ENCODE results near the gene JUND. TPM values are rescaled to one million over a fixed set of nuclear protein-coding genes. Genes with fewer than 3 reads are reported as not detected.

JUND gene
- total RNA-seq, 1 experiment from 2014 or later: 221 TPM

DNA sequence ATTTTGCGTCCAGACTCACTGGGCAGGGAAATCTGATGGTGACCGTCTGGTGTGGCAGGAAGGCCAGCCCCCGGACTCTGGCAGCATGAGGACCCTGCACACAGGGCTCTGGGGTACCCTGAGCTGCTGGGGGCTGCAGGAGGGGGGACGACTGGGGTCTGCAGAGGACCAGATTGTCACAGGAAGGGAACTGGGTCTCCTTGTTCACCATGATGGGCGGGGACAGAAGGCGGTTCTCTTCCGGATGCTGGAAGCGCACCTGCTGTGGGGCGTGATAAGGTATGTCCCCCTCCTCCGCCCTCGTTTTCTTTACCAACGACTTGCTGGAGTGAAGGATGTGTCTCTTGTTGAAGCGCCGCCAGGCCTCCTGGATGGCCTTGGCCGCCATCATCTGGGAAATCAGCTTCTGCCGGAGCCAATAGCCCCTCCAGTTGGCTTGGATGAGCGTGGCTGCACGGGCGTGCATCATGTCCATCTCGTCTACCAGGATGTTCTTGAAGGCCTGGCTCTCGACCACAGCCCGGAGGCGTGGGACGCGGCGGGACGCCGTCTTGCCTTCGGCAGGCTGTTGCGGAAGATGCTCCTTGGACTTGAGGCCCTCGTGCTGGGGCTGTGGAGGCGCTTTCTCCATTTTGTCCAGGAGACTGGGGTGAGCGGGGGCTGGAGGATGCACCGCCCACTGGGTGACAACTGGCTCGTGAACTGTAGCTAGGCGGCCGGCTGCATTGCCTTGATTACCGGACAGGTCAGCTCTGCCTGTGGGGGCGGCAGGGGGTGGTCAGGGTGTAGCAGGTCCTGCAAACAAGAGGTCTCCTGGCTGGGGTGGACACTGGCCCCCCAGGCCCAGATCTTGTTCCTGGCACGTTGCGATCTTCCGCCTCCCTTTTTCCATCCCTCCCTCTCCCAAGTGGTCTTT is 14.4 kb downstream of the JUND start:
- H3K4me3 ChIP-seq (replicated peaks in 1 of 2; ENCODE audit: low read depth in 1 of 2, low read length in 2 of 2): no peak overlapping the region
- ATAC-seq (no peak), DNase-seq (ENCODE audit: low read depth, low spot score) (no peak)
- H3K4me1 ChIP-seq (ENCODE audit: control insufficient read depth in 1 of 2, insufficient read depth in 2 of 2, low read length in 2 of 2): peaks cover 0 to under 1% of the 10 kb centered on the region in 2 experiments; a peak in 2 of 4 replicates
- no peak for TF ChIP-seq CEBPB (IDR thresholded peaks at IDR 0.05; ENCODE audit: low read depth)
- no peak for TF ChIP-seq ZNF274 (IDR thresholded peaks at IDR 0.05; ENCODE audit: low read depth, low read length)
- TF ChIP-seq RAD21 (IDR thresholded peaks at IDR 0.05; ENCODE audit: low read depth): no peak
- TF ChIP-seq ZFX (IDR thresholded peaks at IDR 0.05): no peak
- no peak for TF ChIP-seq SRF (IDR thresholded peaks at IDR 0.05; ENCODE audit: low read depth)
- no peak for TF ChIP-seq FOSL1 (IDR thresholded peaks at IDR 0.05; ENCODE audit: low read depth)
- TF ChIP-seq POLR2AphosphoS5 (IDR thresholded peaks at IDR 0.05; ENCODE audit: low read depth, low read length): no peak
- TF ChIP-seq JUND (IDR thresholded peaks at IDR 0.05): no peak
- TF ChIP-seq, protein P1, sequence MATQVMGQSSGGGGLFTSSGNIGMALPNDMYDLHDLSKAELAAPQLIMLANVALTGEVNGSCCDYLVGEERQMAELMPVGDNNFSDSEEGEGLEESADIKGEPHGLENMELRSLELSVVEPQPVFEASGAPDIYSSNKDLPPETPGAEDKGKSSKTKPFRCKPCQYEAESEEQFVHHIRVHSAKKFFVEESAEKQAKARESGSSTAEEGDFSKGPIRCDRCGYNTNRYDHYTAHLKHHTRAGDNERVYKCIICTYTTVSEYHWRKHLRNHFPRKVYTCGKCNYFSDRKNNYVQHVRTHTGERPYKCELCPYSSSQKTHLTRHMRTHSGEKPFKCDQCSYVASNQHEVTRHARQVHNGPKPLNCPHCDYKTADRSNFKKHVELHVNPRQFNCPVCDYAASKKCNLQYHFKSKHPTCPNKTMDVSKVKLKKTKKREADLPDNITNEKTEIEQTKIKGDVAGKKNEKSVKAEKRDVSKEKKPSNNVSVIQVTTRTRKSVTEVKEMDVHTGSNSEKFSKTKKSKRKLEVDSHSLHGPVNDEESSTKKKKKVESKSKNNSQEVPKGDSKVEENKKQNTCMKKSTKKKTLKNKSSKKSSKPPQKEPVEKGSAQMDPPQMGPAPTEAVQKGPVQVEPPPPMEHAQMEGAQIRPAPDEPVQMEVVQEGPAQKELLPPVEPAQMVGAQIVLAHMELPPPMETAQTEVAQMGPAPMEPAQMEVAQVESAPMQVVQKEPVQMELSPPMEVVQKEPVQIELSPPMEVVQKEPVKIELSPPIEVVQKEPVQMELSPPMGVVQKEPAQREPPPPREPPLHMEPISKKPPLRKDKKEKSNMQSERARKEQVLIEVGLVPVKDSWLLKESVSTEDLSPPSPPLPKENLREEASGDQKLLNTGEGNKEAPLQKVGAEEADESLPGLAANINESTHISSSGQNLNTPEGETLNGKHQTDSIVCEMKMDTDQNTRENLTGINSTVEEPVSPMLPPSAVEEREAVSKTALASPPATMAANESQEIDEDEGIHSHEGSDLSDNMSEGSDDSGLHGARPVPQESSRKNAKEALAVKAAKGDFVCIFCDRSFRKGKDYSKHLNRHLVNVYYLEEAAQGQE (IDR thresholded peaks at IDR 0.05; ENCODE audit: low read depth): no peak
- TF ChIP-seq, protein P2, sequence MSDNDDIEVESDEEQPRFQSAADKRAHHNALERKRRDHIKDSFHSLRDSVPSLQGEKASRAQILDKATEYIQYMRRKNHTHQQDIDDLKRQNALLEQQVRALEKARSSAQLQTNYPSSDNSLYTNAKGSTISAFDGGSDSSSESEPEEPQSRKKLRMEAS (IDR thresholded peaks at IDR 0.05): no peak
- TF ChIP-seq CBX3 (IDR thresholded peaks at IDR 0.05; ENCODE audit: low read depth): no peak
- TF ChIP-seq POLR2A (IDR thresholded peaks at IDR 0.05; ENCODE audit: borderline replicate concordance, extremely low read depth, insufficient read depth, insufficient read length): no peak
- TF ChIP-seq EGR1 (IDR thresholded peaks at IDR 0.05; ENCODE audit: low read depth): no peak
- TF ChIP-seq EZH2 (IDR thresholded peaks at IDR 0.05): no peak
- TF ChIP-seq SP1 (IDR thresholded peaks at IDR 0.05; ENCODE audit: low read depth): no peak
- no peak for TF ChIP-seq ELF1 (IDR thresholded peaks at IDR 0.05; ENCODE audit: borderline replicate concordance, low read depth)
- TF ChIP-seq, protein P3, sequence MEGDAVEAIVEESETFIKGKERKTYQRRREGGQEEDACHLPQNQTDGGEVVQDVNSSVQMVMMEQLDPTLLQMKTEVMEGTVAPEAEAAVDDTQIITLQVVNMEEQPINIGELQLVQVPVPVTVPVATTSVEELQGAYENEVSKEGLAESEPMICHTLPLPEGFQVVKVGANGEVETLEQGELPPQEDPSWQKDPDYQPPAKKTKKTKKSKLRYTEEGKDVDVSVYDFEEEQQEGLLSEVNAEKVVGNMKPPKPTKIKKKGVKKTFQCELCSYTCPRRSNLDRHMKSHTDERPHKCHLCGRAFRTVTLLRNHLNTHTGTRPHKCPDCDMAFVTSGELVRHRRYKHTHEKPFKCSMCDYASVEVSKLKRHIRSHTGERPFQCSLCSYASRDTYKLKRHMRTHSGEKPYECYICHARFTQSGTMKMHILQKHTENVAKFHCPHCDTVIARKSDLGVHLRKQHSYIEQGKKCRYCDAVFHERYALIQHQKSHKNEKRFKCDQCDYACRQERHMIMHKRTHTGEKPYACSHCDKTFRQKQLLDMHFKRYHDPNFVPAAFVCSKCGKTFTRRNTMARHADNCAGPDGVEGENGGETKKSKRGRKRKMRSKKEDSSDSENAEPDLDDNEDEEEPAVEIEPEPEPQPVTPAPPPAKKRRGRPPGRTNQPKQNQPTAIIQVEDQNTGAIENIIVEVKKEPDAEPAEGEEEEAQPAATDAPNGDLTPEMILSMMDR (IDR thresholded peaks at IDR 0.05 in 2 of 3, conservative IDR thresholded peaks at IDR 0.05 in 1 of 3; ENCODE audit: borderline replicate concordance in 1 of 3, insufficient read depth in 1 of 3, low read depth in 2 of 3, low read length in 2 of 3): no peak
- TF ChIP-seq TCF7L2 (IDR thresholded peaks at IDR 0.05; ENCODE audit: borderline replicate concordance, extremely low read depth, insufficient read depth, insufficient read length): no peak
- POLR2A ChIA-PET: no interaction called here
- RAD21 ChIA-PET (ENCODE audit: low non-redundant PET in 1 of 2, low total read pairs in 2 of 2, uncharacterized antibody in 2 of 2, unreplicated experiment in 2 of 2): no interaction called here
- no peaks in the 10 kb centered on the region for H3K9me2 ChIP-seq (ENCODE audit: insufficient read depth)
- intact Hi-C loops (cut with micrococcal nuclease): no loop called here
- no peak overlapping the region for H3K9ac ChIP-seq (ENCODE audit: low read length)
- H3K4me2 ChIP-seq (ENCODE audit: low read length): no peak overlapping the region
- CTCF ChIA-PET: no interaction called here
- BruUV-seq (replicated peaks): no TSS peak
- H3K9me3 ChIP-seq (ENCODE audit: control insufficient read depth in 1 of 2, insufficient read depth in 1 of 2, low read depth in 1 of 2, low read length in 2 of 2): no peaks in the 10 kb centered on the region
- no peaks in the 10 kb centered on the region for H4K20me1 ChIP-seq (ENCODE audit: insufficient read depth)
- no peaks in the 10 kb centered on the region for H3K79me2 ChIP-seq (ENCODE audit: insufficient read depth, low read length)
- H3K27me3 ChIP-seq (ENCODE audit: insufficient read depth, low read length): no peaks in the 10 kb centered on the region
- H3K27ac ChIP-seq (ENCODE audit: low read depth, low read length): no peak overlapping the region
- no peaks in the 10 kb centered on the region for H3K36me3 ChIP-seq (ENCODE audit: control insufficient read depth in 1 of 2, insufficient read depth in 2 of 2, low read length in 2 of 2)
- no peak overlapping the region for H2AFZ ChIP-seq (ENCODE audit: low read depth, low read length, poor library complexity, severe bottlenecking)

Data from HCT116 (cell line).